HEK293 (cell line): Measurements from ENCODE around the gene SLC24A5.

ENCODE experiments used
- CTCF ChIA-PET: fragments of 350-600 bp; formaldehyde crosslinking; extraction: SDS; loops from one replicate; lab custom pipeline; 2021; ENCODE audit warnings: antibody characterized with exemption; lab: Yijun Ruan, JAX
- POLR2A ChIA-PET: fragments of 300-600 bp; formaldehyde crosslinking; extraction: SDS; loops from one replicate; lab custom pipeline; 2020; ENCODE audit warnings: antibody characterized with exemption, inconsistent platforms; lab: Yijun Ruan, JAX
- H3K27ac ChIP-seq: fragments of 200-500 bp; sonication (Bioruptor generic); 2 replicates; pipeline ENCODE4 v1.5.1; 2014; ENCODE audit warnings: low read depth, low read length, control low read depth, inconsistent platforms; ENCODE audit errors: extremely low read depth
- H3K36me3 ChIP-seq, 2 experiments: fragments of 200-500 bp in 1 of 2; sonication (Bioruptor generic) in 1 of 2; 1 replicate in 1 of 2; 2 replicates in 1 of 2; pipeline ENCODE4 v1.5.1; 2014 to 2017; ENCODE audit warnings: inconsistent platforms in 2 of 2, low read length in 2 of 2; ENCODE audit not compliant: control insufficient read depth in 2 of 2, insufficient read depth in 1 of 2
- H3K4me1 ChIP-seq: fragments of 200-500 bp; sonication (Bioruptor generic); 2 replicates; pipeline ENCODE4 v1.5.1; 2014; ENCODE audit warnings: mild to moderate bottlenecking, low read length, inconsistent platforms; ENCODE audit not compliant: control insufficient read depth, insufficient read depth
- H3K4me3 ChIP-seq: 2 replicates; pipeline ENCODE4 v1.5.1; 2011; ENCODE audit warnings: low read depth, mild to moderate bottlenecking, control low read depth, low read length, moderate library complexity
- H3K9me3 ChIP-seq: fragments of 200-500 bp; sonication (Bioruptor generic); 2 replicates; pipeline ENCODE4 v1.5.1; 2014; ENCODE audit warnings: low read depth, low read length, inconsistent platforms; ENCODE audit not compliant: control insufficient read depth, insufficient read depth
- GLI4 ChIP-seq: fragments of 450-650 bp; formaldehyde crosslinking; IDR thresholded peaks from 2 replicates; pipeline ENCODE4 v1.5.1; 2016; ENCODE audit warnings: missing biosample characterization, missing genetic modification characterization
- KLF16 ChIP-seq: fragments of 450-650 bp; formaldehyde crosslinking; IDR thresholded peaks from 2 replicates; pipeline ENCODE4 v1.5.1; 2017; ENCODE audit warnings: missing biosample characterization, missing genetic modification characterization
- REPIN1 ChIP-seq: fragments of 450-650 bp; formaldehyde crosslinking; IDR thresholded peaks from 2 replicates; pipeline ENCODE4 v1.5.1; 2017; ENCODE audit warnings: missing biosample characterization, missing genetic modification characterization, low read depth
- SETDB1 ChIP-seq: IDR thresholded peaks from one replicate; pipeline ENCODE4 v1.6.1; 2017; ENCODE audit warnings: mild to moderate bottlenecking, low read length, moderate library complexity, mixed read lengths; ENCODE audit not compliant: insufficient read length
- SP7 ChIP-seq: fragments of 450-650 bp; formaldehyde crosslinking; IDR thresholded peaks from 2 replicates; pipeline ENCODE4 v1.5.1; 2016; ENCODE audit warnings: missing biosample characterization, missing genetic modification characterization
- TCF7L2 ChIP-seq: IDR thresholded peaks from 2 replicates; pipeline ENCODE4 v1.6.1; 2011; ENCODE audit warnings: low read depth, mild to moderate bottlenecking, inconsistent platforms, low read length, moderate library complexity, borderline replicate concordance
- ZBTB7A ChIP-seq: fragments of 450-650 bp; formaldehyde crosslinking; IDR thresholded peaks from 2 replicates; pipeline ENCODE4 v1.5.1; 2016; ENCODE audit warnings: low read depth, missing biosample characterization, missing genetic modification characterization
- ZBTB8A ChIP-seq: fragments of 450-650 bp; formaldehyde crosslinking; IDR thresholded peaks from 2 replicates; pipeline ENCODE4 v1.5.1; 2016; ENCODE audit warnings: missing biosample characterization, missing genetic modification characterization
- ZNF10 ChIP-seq: fragments of 450-650 bp; formaldehyde crosslinking; IDR thresholded peaks from 2 replicates; pipeline ENCODE4 v1.5.1; 2017; ENCODE audit warnings: missing biosample characterization, missing genetic modification characterization
- ZNF112 ChIP-seq: fragments of 450-650 bp; formaldehyde crosslinking; IDR thresholded peaks from 2 replicates; pipeline ENCODE4 v1.5.0; 2017; ENCODE audit warnings: missing biosample characterization, missing genetic modification characterization
- ZNF239 ChIP-seq: fragments of 450-650 bp; formaldehyde crosslinking; IDR thresholded peaks from 2 replicates; pipeline ENCODE4 v1.5.1; 2016; ENCODE audit warnings: missing biosample characterization, missing genetic modification characterization
- ZNF24 ChIP-seq: fragments of 450-650 bp; formaldehyde crosslinking; IDR thresholded peaks from 2 replicates; pipeline ENCODE4 v1.5.1; 2016; ENCODE audit warnings: missing biosample characterization, missing genetic modification characterization
- ZNF350 ChIP-seq: fragments of 450-650 bp; formaldehyde crosslinking; IDR thresholded peaks from 2 replicates; pipeline ENCODE4 v1.5.0; 2017; ENCODE audit warnings: missing biosample characterization, mild to moderate bottlenecking, missing genetic modification characterization
- ZNF473 ChIP-seq: fragments of 450-650 bp; formaldehyde crosslinking; IDR thresholded peaks from 2 replicates; pipeline ENCODE4 v1.5.1; 2017; ENCODE audit warnings: missing biosample characterization, missing genetic modification characterization
- ZNF48 ChIP-seq: fragments of 450-650 bp; formaldehyde crosslinking; IDR thresholded peaks from 2 replicates; pipeline ENCODE4 v1.5.1; 2016; ENCODE audit warnings: missing biosample characterization, missing genetic modification characterization
- ZNF529 ChIP-seq: fragments of 450-650 bp; formaldehyde crosslinking; IDR thresholded peaks from 2 replicates; pipeline ENCODE4 v1.5.1; 2017; ENCODE audit warnings: missing genetic modification characterization, missing biosample characterization; ENCODE audit not compliant: insufficient replicate concordance
- ZNF571 ChIP-seq: fragments of 450-650 bp; formaldehyde crosslinking; IDR thresholded peaks from 2 replicates; pipeline ENCODE4 v1.5.0; 2017; ENCODE audit warnings: missing biosample characterization, missing genetic modification characterization
- ZNF621 ChIP-seq: fragments of 450-650 bp; formaldehyde crosslinking; IDR thresholded peaks from 2 replicates; pipeline ENCODE4 v1.5.1; 2017; ENCODE audit warnings: missing biosample characterization, missing genetic modification characterization
- ZNF660 ChIP-seq: fragments of 450-650 bp; IDR thresholded peaks from 2 replicates; pipeline ENCODE4 v1.5.1; 2018; ENCODE audit warnings: missing biosample characterization, mild to moderate bottlenecking, missing genetic modification characterization
- ZNF664 ChIP-seq: fragments of 450-650 bp; formaldehyde crosslinking; IDR thresholded peaks from 2 replicates; pipeline ENCODE4 v1.5.1; 2016; ENCODE audit warnings: missing biosample characterization, missing genetic modification characterization
- ZNF747 ChIP-seq: fragments of 450-650 bp; formaldehyde crosslinking; IDR thresholded peaks from 2 replicates; pipeline ENCODE4 v1.5.1; 2016; ENCODE audit warnings: missing biosample characterization, missing genetic modification characterization
- ZNF785 ChIP-seq: fragments of 450-650 bp; formaldehyde crosslinking; IDR thresholded peaks from 2 replicates; pipeline ENCODE4 v1.5.1; 2016; ENCODE audit warnings: missing biosample characterization, missing genetic modification characterization
- TF ChIP-seq, protein P1 (sequence below): fragments of 450-650 bp; formaldehyde crosslinking; IDR thresholded peaks from 2 replicates; pipeline ENCODE4 v1.5.1; 2016; ENCODE audit warnings: missing biosample characterization, missing genetic modification characterization, borderline replicate concordance
- TF ChIP-seq, protein P2 (sequence below): fragments of 450-650 bp; formaldehyde crosslinking; IDR thresholded peaks from 2 replicates; pipeline ENCODE4 v1.5.1; 2016; ENCODE audit warnings: missing biosample characterization, missing genetic modification characterization
- TF ChIP-seq, protein P3 (sequence below): fragments of 450-650 bp; formaldehyde crosslinking; optimal IDR thresholded peaks from 2 replicates; pipeline ENCODE3; 2016; ENCODE audit warnings: missing biosample characterization, mild to moderate bottlenecking, missing genetic modification characterization
- TF ChIP-seq, protein P4 (sequence below): fragments of 450-650 bp; IDR thresholded peaks from 2 replicates; pipeline ENCODE4 v1.5.1; 2018; ENCODE audit warnings: missing biosample characterization, mild to moderate bottlenecking, missing genetic modification characterization
- TF ChIP-seq, protein P5 (sequence below): fragments of 450-650 bp; formaldehyde crosslinking; IDR thresholded peaks from 2 replicates; pipeline ENCODE4 v1.5.1; 2016; ENCODE audit warnings: missing biosample characterization, missing genetic modification characterization

Gene SLC24A5

DNA sequence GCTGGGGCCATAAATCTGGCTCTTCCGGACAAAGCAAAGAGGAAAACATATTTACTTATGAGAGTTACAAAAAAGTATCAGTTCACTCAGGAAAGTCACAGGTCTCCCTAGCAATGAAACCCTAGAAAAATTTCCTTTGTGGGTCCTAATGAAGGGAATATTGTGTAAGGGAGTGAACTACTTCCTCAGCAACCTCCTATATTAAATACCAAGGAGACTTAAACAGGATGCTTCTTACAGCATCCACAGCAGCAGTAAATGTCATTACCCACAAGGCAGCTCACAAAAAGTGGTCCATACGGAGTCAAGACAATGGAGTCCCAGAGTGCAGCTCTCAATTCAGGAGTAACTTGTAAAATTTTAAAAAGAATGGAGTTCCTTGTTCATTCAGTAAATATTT, 14.9 kb upstream of the SLC24A5 start:
- CTCF ChIA-PET, result interaction anchor here (0.8 to 1.3 kb wide), 4 partner anchors 43 to 634 kb away, joined by 3 read pairs; no protein-coding TSS in a partner anchor
- H3K27ac ChIP-seq, result no peak overlapping the region
- no peaks in the 10 kb centered on the region for H3K4me1 ChIP-seq
- H3K36me3 ChIP-seq, result no peaks in the 10 kb centered on the region
- POLR2A ChIA-PET, result no interaction called here
- H3K9me3 ChIP-seq, result no peaks in the 10 kb centered on the region
- TF ChIP-seq, protein P1, sequence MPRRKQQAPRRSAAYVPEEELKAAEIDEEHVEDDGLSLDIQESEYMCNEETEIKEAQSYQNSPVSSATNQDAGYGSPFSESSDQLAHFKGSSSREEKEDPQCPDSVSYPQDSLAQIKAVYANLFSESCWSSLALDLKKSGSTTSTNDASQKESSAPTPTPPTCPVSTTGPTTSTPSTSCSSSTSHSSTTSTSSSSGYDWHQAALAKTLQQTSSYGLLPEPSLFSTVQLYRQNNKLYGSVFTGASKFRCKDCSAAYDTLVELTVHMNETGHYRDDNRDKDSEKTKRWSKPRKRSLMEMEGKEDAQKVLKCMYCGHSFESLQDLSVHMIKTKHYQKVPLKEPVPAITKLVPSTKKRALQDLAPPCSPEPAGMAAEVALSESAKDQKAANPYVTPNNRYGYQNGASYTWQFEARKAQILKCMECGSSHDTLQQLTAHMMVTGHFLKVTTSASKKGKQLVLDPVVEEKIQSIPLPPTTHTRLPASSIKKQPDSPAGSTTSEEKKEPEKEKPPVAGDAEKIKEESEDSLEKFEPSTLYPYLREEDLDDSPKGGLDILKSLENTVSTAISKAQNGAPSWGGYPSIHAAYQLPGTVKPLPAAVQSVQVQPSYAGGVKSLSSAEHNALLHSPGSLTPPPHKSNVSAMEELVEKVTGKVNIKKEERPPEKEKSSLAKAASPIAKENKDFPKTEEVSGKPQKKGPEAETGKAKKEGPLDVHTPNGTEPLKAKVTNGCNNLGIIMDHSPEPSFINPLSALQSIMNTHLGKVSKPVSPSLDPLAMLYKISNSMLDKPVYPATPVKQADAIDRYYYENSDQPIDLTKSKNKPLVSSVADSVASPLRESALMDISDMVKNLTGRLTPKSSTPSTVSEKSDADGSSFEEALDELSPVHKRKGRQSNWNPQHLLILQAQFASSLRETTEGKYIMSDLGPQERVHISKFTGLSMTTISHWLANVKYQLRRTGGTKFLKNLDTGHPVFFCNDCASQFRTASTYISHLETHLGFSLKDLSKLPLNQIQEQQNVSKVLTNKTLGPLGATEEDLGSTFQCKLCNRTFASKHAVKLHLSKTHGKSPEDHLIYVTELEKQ (tag by site-specific recombination), result no peak
- no peak for TF ChIP-seq ZNF785 (tag by site-specific recombination)
- no peak for TF ChIP-seq ZNF664 (tag by site-specific recombination)
- no peak for TF ChIP-seq ZNF747 (tag by site-specific recombination)
- TF ChIP-seq GLI4 (tag by site-specific recombination), result no peak
- TF ChIP-seq ZNF660 (tag by site-specific recombination), result no peak
- no peak for TF ChIP-seq SP7 (tag by site-specific recombination)
- no peak for TF ChIP-seq REPIN1 (tag by site-specific recombination)
- TF ChIP-seq ZNF621, result no peak
- no peak for TF ChIP-seq TCF7L2
- TF ChIP-seq ZNF239 (tag by site-specific recombination), result no peak
- no peak for TF ChIP-seq ZBTB8A (tag by site-specific recombination)
- TF ChIP-seq ZNF112 (tag by site-specific recombination), result no peak
- TF ChIP-seq ZNF48 (tag by site-specific recombination), result no peak
- no peak for TF ChIP-seq KLF16 (tag by site-specific recombination)
- no peak for TF ChIP-seq ZNF24 (tag by site-specific recombination)
- TF ChIP-seq SETDB1, result no peak
- H3K4me3 ChIP-seq, result no peak overlapping the region

DNA sequence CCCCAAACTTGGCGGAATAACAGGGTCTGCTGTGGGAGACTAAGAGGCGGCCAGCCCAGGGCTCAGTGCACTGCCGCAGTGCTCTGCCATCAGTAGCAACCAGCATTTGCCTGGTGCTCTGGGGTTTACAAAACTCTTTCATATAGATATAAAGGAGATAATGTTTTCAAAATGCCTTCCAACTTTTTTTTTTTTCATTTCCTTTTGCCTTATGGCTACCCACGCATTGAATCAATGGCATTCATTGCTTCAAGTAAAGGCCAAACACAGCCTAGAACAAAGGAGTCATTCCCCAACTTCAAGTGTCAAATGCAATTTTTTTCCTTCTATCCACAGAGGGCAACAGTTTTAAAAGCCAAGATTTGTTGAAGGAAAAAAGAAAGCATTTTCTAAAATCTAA, 11.6 kb upstream of the SLC24A5 start:
- POLR2A ChIA-PET, result no interaction called here
- TF ChIP-seq ZNF350 (no peak), ZNF529 (tag by site-specific recombination) (no peak), ZNF621 (no peak), ZNF571 (tag by site-specific recombination) (no peak), ZNF10 (tag by site-specific recombination) (no peak), ZBTB7A (no peak), ZNF473 (tag by site-specific recombination) (no peak)
- TF ChIP-seq, protein P2, sequence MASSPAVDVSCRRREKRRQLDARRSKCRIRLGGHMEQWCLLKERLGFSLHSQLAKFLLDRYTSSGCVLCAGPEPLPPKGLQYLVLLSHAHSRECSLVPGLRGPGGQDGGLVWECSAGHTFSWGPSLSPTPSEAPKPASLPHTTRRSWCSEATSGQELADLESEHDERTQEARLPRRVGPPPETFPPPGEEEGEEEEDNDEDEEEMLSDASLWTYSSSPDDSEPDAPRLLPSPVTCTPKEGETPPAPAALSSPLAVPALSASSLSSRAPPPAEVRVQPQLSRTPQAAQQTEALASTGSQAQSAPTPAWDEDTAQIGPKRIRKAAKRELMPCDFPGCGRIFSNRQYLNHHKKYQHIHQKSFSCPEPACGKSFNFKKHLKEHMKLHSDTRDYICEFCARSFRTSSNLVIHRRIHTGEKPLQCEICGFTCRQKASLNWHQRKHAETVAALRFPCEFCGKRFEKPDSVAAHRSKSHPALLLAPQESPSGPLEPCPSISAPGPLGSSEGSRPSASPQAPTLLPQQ, result no peak
- TF ChIP-seq, protein P3, sequence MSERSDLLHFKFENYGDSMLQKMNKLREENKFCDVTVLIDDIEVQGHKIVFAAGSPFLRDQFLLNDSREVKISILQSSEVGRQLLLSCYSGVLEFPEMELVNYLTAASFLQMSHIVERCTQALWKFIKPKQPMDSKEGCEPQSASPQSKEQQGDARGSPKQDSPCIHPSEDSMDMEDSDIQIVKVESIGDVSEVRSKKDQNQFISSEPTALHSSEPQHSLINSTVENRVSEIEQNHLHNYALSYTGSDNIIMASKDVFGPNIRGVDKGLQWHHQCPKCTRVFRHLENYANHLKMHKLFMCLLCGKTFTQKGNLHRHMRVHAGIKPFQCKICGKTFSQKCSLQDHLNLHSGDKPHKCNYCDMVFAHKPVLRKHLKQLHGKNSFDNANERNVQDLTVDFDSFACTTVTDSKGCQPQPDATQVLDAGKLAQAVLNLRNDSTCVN (tag by site-specific recombination), result no peak
- TF ChIP-seq, protein P4, sequence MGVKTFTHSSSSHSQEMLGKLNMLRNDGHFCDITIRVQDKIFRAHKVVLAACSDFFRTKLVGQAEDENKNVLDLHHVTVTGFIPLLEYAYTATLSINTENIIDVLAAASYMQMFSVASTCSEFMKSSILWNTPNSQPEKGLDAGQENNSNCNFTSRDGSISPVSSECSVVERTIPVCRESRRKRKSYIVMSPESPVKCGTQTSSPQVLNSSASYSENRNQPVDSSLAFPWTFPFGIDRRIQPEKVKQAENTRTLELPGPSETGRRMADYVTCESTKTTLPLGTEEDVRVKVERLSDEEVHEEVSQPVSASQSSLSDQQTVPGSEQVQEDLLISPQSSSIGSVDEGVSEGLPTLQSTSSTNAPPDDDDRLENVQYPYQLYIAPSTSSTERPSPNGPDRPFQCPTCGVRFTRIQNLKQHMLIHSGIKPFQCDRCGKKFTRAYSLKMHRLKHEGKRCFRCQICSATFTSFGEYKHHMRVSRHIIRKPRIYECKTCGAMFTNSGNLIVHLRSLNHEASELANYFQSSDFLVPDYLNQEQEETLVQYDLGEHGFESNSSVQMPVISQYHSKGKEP (tag by site-specific recombination), result no peak
- TF ChIP-seq, protein P5, sequence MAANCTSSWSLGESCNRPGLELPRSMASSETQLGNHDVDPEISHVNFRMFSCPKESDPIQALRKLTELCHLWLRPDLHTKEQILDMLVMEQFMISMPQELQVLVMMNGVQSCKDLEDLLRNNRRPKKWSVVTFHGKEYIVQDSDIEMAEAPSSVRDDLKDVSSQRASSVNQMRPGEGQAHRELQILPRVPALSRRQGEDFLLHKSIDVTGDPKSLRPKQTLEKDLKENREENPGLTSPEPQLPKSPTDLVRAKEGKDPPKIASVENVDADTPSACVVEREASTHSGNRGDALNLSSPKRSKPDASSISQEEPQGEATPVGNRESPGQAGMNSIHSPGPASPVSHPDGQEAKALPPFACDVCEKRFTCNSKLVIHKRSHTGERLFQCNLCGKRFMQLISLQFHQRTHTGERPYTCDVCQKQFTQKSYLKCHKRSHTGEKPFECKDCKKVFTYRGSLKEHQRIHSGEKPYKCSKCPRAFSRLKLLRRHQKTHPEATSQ (tag by site-specific recombination), result no peak
- TF ChIP-seq, all 188 proteins: peak for 0

More for the DNA sequence above, 11.6 kb upstream of the SLC24A5 start:
- H3K4me1 ChIP-seq, result no peaks in the 10 kb centered on the region
- no peaks in the 10 kb centered on the region for H3K9me3 ChIP-seq
- no peaks in the 10 kb centered on the region for H3K36me3 ChIP-seq
- H3K27ac ChIP-seq, result no peak overlapping the region
- CTCF ChIA-PET, result interaction anchor here (0.6 kb wide), 1 partner anchor 142 kb away, joined by 3 read pairs; no protein-coding TSS in a partner anchor
- H3K4me3 ChIP-seq, result no peak overlapping the region
